Astrocyte (in vitro differentiated cells and primary cell): Measurements from ENCODE around the gene SLC39A7. TPM values are rescaled to one million over a fixed set of nuclear protein-coding genes. Genes with fewer than 3 reads are reported as not detected.

ENCODE experiments used
- DNase-seq: peaks from one replicate; pipeline ENCODE4 v3.0.0-alpha.2; 2010; ENCODE audit warnings: low read depth
- FAIRE-seq: peaks from 2 replicates; lab custom pipeline; 2011; peaks lifted over from hg19 to GRCh38; lab: Jason Lieb, UNC
- H2AFZ ChIP-seq: 2 replicates; pipeline ENCODE4 v1.6.0; 2012; ENCODE audit warnings: low read depth, low read length, inconsistent platforms
- H3K27ac ChIP-seq: 2 replicates; pipeline ENCODE4 v1.5.1; 2011; ENCODE audit warnings: low read depth, low read length, inconsistent platforms
- H3K27me3 ChIP-seq: 2 replicates; pipeline ENCODE4 v1.6.0; 2011; ENCODE audit warnings: low read length, inconsistent platforms; ENCODE audit not compliant: insufficient read depth
- H3K36me3 ChIP-seq: 2 replicates; pipeline ENCODE4 v1.5.1; 2011; ENCODE audit warnings: low read length, inconsistent platforms; ENCODE audit not compliant: insufficient read depth
- H3K4me1 ChIP-seq: 2 replicates; pipeline ENCODE4 v1.5.1; 2011; ENCODE audit warnings: low read length, inconsistent platforms; ENCODE audit not compliant: insufficient read depth
- H3K4me2 ChIP-seq: 2 replicates; pipeline ENCODE4 v1.6.0; 2012; ENCODE audit warnings: low read length, inconsistent platforms
- H3K4me3 ChIP-seq: 2 replicates; pipeline ENCODE4 v1.5.1; 2011; ENCODE audit warnings: low read depth, mild to moderate bottlenecking, low read length, inconsistent platforms; ENCODE audit not compliant: insufficient read depth
- H3K79me2 ChIP-seq: 2 replicates; pipeline ENCODE4 v1.6.0; 2012; ENCODE audit warnings: mild to moderate bottlenecking, low read length, inconsistent platforms; ENCODE audit not compliant: insufficient read depth
- H3K9ac ChIP-seq: 2 replicates; pipeline ENCODE4 v1.6.0; 2012; ENCODE audit warnings: mild to moderate bottlenecking, low read length, inconsistent platforms
- H3K9me3 ChIP-seq: 2 replicates; pipeline ENCODE4 v1.5.1; 2012; ENCODE audit warnings: low read depth, mild to moderate bottlenecking, low read length, inconsistent platforms; ENCODE audit not compliant: insufficient read depth
- H4K20me1 ChIP-seq: 2 replicates; pipeline ENCODE4 v1.6.0; 2012; ENCODE audit warnings: low read length, inconsistent platforms; ENCODE audit not compliant: insufficient read depth
- H3K27ac Mint-ChIP-seq: one replicate; pipeline ENCODE4 v1.8.0; 2021; ENCODE audit warnings: mild to moderate bottlenecking, mixed read lengths; ENCODE audit not compliant: unreplicated experiment
- H3K27me3 Mint-ChIP-seq: one replicate; pipeline ENCODE4 v1.8.0; 2021; ENCODE audit warnings: low read depth, mixed read lengths; ENCODE audit not compliant: unreplicated experiment
- H3K36me3 Mint-ChIP-seq: one replicate; pipeline ENCODE4 v1.8.0; 2021; ENCODE audit warnings: low read depth, mixed read lengths; ENCODE audit not compliant: unreplicated experiment
- H3K4me1 Mint-ChIP-seq: one replicate; pipeline ENCODE4 v1.8.0; 2021; ENCODE audit warnings: low read depth, mixed read lengths; ENCODE audit not compliant: unreplicated experiment
- H3K4me3 Mint-ChIP-seq: one replicate; pipeline ENCODE4 v1.8.0; 2021; ENCODE audit warnings: mild to moderate bottlenecking, moderate library complexity, mixed read lengths; ENCODE audit not compliant: unreplicated experiment
- H3K9me3 Mint-ChIP-seq: one replicate; pipeline ENCODE4 v1.8.0; 2021; ENCODE audit warnings: mild to moderate bottlenecking, mixed read lengths; ENCODE audit not compliant: unreplicated experiment
- CTCF ChIP-seq: IDR thresholded peaks from 2 replicates; pipeline ENCODE4 v1.5.1; 2011; ENCODE audit warnings: low read depth, mild to moderate bottlenecking, inconsistent platforms, low read length, moderate library complexity; ENCODE audit not compliant: insufficient read depth
- EZH2 ChIP-seq: IDR thresholded peaks from 2 replicates; pipeline ENCODE4 v1.6.1; 2012; ENCODE audit warnings: mild to moderate bottlenecking, low read length, inconsistent platforms; ENCODE audit not compliant: insufficient read depth
- total RNA-seq: library from RNA; stranded (reverse); gene quantifications from 2 replicates; pipeline ENCODE4 v1.2.1, GENCODE V29; 2021

SLC39A7 gene
- total RNA-seq, 1 donor from 2014 or later = 150 TPM

- Mint-ChIP-seq H3K27ac (no peak overlapping the region), H3K27me3 (peaks cover 45% of the 10 kb centered on the region), H3K4me3 (no peak overlapping the region), H3K9me3 (peaks cover 3% of the 10 kb centered on the region), H3K4me1 (no peaks in the 10 kb centered on the region), H3K36me3 (no peaks in the 10 kb centered on the region)
- H3K4me2 ChIP-seq = no peak overlapping the region
- H2AFZ ChIP-seq = no peak overlapping the region
- DNase-seq (no peak), FAIRE-seq (no peak)
- H3K9me3 ChIP-seq = no peaks in the 10 kb centered on the region
- no peak for TF ChIP-seq EZH2
- TF ChIP-seq CTCF = no peak
- no peaks in the 10 kb centered on the region for H3K36me3 ChIP-seq
- no peak overlapping the region for H3K4me3 ChIP-seq
- H3K4me1 ChIP-seq = peaks cover 4% of the 10 kb centered on the region
- H4K20me1 ChIP-seq = no peaks in the 10 kb centered on the region
- no peak overlapping the region for H3K9ac ChIP-seq
- H3K79me2 ChIP-seq = no peaks in the 10 kb centered on the region
- H3K27me3 ChIP-seq = no peaks in the 10 kb centered on the region
- no peak overlapping the region for H3K27ac ChIP-seq
These were observed 33.9 kb upstream of the SLC39A7 start for GRCh38 chr6:33166811-33167210.

DNA sequence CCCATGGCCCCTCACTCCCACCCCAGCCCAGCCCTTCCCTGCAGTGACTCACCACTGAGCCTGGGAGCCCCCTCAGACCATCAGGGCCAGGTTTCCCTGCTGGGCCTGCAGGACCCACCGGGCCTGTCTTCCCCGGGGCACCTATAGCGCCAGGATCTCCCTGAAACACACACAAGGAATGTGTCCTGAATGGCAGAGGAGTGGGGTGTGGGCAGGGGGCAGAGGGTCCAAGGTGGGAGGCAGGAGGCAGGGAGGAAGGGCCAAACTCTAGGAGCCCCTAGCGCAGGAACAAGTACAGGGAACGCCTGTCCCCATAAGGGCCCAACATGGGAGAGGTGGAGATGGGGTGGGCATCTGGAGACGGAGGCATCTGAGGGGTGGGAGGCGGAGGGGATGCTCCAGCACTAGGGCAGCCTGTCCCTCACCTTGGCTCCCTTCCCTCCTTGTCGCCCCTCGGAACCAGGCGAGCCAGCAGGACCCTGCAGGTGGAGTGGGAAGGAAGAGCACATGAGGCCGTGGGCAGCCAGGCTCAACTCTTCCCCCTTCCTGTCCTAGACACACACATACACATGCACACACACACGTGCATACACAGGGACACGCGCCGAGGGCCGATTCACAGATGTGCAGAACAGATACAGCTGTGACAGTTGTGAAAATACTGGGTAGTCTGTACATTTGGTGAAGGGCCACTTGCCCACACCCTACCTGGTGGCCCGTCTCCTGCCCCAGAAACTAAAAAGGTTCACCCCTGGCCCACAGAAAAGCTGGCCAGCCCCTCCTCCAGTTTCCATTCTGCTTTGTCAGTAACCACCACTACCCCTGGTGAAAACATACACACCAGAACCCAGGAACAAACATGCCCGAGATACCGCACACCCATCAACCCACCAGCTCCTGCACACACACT is 33.0 kb upstream of the SLC39A7 start:
- Mint-ChIP-seq H3K27me3 (peaks cover 46% of the 10 kb centered on the region), H3K4me3 (no peak overlapping the region), H3K36me3 (no peaks in the 10 kb centered on the region), H3K4me1 (no peaks in the 10 kb centered on the region), H3K27ac (no peak overlapping the region), H3K9me3 (peaks cover 3% of the 10 kb centered on the region)
- H3K4me1 ChIP-seq = no peaks in the 10 kb centered on the region
- H3K79me2 ChIP-seq = no peaks in the 10 kb centered on the region
- FAIRE-seq (no peak), DNase-seq (no peak)
- H3K9me3 ChIP-seq = no peaks in the 10 kb centered on the region
- H2AFZ ChIP-seq = no peak overlapping the region
- H3K27me3 ChIP-seq = no peaks in the 10 kb centered on the region
- TF ChIP-seq CTCF = no peak
- TF ChIP-seq EZH2 = no peak
- H4K20me1 ChIP-seq = no peaks in the 10 kb centered on the region
- H3K4me3 ChIP-seq = no peak overlapping the region
- no peak overlapping the region for H3K9ac ChIP-seq
- H3K36me3 ChIP-seq = no peaks in the 10 kb centered on the region
- H3K4me2 ChIP-seq = no peak overlapping the region
- H3K27ac ChIP-seq = no peak overlapping the region

DNA sequence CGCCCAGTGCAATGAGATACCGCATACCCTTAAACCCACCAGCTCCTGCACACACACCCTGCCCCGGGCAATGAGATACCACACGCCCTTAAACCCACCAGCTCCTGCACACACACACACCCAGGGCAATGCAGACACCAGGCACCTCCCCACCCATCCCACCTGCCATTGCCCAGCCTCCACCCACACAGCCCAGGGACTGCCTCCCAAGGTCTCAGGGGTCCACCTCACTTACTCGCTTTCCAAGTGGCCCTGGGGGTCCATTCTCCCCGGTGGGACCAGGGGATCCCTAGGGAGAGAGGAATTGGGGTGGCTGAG is 32.4 kb upstream of the SLC39A7 start:
- H3K27me3 Mint-ChIP-seq = peaks cover 51% of the 10 kb centered on the region
- H3K36me3 Mint-ChIP-seq = no peaks in the 10 kb centered on the region
- Histone ChIP-seq H3K4me1 (no peaks in the 10 kb centered on the region), H3K4me3 (no peak overlapping the region), H3K27me3 (no peaks in the 10 kb centered on the region), H3K9ac (no peak overlapping the region), H3K36me3 (no peaks in the 10 kb centered on the region), H3K27ac (no peak overlapping the region), H3K9me3 (no peaks in the 10 kb centered on the region), H2AFZ (no peak overlapping the region), H4K20me1 (no peaks in the 10 kb centered on the region), H3K79me2 (no peaks in the 10 kb centered on the region), H3K4me2 (no peak overlapping the region)
- TF ChIP-seq CTCF = no peak
- no peak overlapping the region for H3K27ac Mint-ChIP-seq
- FAIRE-seq (no peak), DNase-seq (no peak)
- peaks cover 3% of the 10 kb centered on the region for H3K9me3 Mint-ChIP-seq
- no peaks in the 10 kb centered on the region for H3K4me1 Mint-ChIP-seq
- H3K4me3 Mint-ChIP-seq = no peak overlapping the region
